NK-92 (cell line): ENCODE data around the gene ZMYND11.
"Not testable (repeated sequence)": the region's sequence is repeated elsewhere in the genome, so short reads cannot be mapped to it uniquely, and the experiment has no call there.

Source experiments
- DNase-seq: peaks from one replicate; lab custom pipeline; 2025; ENCODE audit not compliant: unreplicated experiment; lab: John Stamatoyannopoulos, UW

The ZMYND11 gene

DNA sequence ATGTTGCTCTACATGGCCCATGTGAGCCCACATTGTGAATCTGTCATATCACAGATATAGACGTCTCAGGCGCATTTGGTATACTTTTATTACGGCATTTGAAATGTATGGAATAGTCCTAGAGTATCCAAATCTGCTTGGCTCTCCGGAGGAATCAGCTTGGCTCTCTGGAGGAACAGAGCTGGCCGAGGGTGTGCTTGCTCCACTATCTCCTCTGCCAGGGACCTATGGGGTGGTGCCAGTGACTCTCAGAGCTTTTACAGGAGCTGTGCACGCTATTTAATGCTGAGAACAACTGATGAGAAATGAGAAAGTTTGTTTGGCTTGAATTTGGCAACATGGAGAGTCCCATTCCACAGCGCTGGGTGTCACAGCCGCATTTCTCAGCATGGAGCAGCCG lies 144.0 kb downstream of the ZMYND11 start:
- no peak for DNase-seq

GRCh38 chr10:279655-280054 lies 144.4 kb downstream of the ZMYND11 start:
- no peak for DNase-seq

- no peak for DNase-seq
Observed at GRCh38 chr10:282294-283139, 147.3 kb downstream of the ZMYND11 start.

GRCh38 chr10:283140-283479 lies 147.9 kb downstream of the ZMYND11 start:
- no peak for DNase-seq

DNA sequence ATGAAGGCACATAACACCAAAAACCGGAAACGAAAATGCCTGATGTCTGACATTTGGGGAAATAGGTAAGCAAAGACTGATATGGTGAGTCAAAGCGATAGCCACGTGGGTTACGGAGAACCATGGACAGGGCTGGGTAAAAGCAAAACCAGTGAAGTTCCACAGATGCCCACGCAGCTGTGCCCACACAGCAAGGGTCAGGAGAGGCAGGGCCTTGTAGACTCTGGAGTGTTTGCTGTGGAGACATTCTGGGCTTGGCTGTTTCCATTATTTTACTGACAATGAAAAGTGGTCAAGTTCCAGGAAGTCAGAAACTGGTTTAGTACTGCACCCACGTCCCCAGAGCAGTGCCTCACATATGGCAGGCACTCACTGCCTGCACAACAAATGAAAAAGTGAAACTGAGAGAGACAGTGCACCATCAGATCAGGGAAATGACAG lies 148.7 kb downstream of the ZMYND11 start:
- DNase-seq, result no peak

- DNase-seq, result no peak
Observed at GRCh38 chr10:285216-285615, 150.0 kb downstream of the ZMYND11 start.

DNA sequence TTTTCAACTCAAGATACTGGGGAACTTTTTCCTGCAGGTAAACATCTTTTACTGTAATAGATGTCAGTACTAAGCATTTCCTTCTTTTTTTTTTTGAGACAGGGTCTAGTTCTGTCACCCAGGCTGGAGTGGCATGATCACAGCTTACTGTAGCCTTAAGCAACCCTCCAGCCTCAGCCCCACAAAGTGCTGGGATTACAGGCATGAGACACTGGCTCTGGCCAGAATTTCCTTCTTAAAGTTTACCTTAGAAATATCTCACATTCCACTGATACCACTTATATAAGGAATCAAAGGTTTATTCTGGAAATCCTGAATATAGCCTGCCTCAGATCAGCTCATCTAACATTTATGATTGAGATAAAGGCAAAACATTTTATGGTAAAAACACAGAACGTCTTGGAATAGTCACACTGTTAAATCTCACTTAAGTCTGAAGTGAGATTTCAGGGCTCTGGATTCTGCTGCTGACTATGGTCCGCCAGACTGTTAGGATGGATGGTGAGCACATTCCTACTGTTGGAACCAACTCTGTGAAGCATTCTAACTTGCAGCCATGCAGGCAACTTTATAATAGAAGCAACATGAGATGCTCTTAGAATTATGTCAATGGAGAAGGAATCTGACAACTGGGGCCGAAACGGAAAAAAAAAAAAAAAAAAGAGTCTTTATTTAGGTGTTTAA lies 151.9 kb downstream of the ZMYND11 start:
- no peak for DNase-seq

DNA sequence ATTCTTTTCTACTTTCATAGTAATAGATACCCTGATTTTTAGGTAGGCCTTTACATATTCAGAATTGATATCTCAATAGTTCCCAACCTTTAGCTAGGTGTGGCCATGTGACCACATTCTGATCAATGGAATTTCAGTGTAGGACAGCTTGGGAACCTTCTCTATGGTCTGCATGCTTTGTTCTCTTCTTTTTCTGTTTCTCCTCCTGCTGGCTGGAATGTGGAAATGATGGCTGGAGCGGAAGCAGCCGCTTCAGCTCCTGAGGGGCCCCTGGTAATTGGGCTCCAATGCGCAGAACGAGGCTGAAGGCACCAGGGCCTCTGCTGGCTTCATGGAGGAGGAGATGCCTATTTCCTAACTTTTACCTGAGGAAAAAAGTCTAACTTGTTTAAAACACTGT lies 152.6 kb downstream of the ZMYND11 start:
- no peak for DNase-seq

DNA sequence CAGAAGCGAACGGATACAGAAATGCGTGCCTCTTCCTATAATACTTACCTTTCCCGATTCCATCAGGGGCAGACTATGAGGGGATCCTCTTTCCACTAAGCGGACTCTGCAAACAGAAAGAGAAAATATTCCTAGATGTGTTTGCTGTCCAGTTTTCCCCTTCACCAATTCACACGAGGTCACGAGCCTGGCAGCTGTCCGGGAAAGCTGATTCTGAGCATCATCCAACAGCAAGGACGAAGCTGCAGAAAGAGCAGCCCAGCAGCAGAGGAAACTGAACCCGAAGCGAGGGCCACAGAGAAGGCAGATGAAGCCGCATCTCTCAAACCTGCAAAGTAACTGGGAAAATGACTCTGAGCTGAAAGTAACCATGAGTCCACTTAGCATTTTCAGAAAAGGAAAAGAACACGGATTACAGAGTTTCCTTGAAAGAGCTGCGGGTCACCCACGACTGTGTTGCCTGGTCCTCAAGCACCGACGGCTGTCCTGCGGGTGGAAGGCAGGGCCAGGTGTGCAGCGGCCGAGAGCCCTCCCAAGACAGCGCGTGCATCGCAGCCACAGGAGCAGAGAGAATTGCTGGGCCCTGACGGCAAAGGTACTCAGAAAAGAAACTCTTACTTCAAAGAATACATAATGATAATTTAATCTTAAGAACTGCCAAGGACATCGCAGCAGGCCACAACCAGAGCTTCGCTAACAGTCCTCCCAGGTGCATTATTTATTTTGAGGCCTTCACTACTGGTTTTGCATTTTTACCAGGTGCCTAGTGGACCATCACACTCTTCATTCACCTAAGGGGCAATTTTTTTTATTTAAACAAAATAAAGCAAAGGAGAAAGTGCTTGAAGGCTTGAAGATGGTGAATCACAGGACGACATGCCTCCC lies 153.3 kb downstream of the ZMYND11 start:
- DNase-seq, result no peak

- no peak for DNase-seq
Observed at GRCh38 chr10:289581-289980, 154.3 kb downstream of the ZMYND11 start.

DNA sequence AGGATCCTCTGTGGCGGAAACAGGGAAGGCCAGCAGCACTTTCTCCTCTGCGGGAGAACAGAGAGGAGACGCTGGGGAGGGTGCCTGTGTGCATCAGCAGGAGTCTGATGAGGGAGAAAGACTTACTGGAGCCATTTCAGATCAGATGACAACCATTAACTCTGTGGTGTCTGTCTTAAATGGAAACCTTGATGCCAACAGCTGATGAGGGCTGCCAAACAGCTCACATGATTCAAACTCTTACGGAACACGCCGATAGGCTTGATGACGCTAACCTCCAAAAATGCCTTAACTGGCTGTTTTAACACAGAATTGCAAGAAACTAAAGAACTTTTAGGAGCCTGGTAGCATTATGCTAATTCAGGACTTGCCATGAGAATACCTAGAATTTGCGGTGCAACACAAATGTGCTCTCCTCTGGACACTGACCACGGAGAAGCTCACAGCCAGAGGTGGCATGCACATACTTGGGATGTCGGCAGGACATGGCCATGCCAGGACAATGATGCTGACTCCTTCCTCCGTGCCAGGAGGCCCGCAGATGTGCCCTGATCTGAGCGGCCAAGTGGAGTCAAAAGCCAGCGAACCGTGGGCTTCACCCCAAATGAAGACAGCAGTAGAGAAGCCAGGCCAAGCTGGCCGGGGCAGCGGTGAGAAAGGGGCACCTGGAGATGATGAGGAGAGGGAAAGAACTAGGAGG lies 154.9 kb downstream of the ZMYND11 start:
- no peak for DNase-seq

GRCh38 chr10:293636-294035 lies 158.4 kb downstream of the ZMYND11 start:
- DNase-seq, result no peak

- DNase-seq, result no peak
Observed at GRCh38 chr10:297567-297966, 162.3 kb downstream of the ZMYND11 start.

GRCh38 chr10:298033-298432 lies 162.8 kb downstream of the ZMYND11 start:
- DNase-seq, result no peak

GRCh38 chr10:299512-299911 lies 164.3 kb downstream of the ZMYND11 start:
- DNase-seq, result no peak

- DNase-seq, result no peak
Observed at GRCh38 chr10:299969-300368, 164.7 kb downstream of the ZMYND11 start.

GRCh38 chr10:300580-300979 lies 165.3 kb downstream of the ZMYND11 start:
- DNase-seq, result not testable (repeated sequence)

DNA sequence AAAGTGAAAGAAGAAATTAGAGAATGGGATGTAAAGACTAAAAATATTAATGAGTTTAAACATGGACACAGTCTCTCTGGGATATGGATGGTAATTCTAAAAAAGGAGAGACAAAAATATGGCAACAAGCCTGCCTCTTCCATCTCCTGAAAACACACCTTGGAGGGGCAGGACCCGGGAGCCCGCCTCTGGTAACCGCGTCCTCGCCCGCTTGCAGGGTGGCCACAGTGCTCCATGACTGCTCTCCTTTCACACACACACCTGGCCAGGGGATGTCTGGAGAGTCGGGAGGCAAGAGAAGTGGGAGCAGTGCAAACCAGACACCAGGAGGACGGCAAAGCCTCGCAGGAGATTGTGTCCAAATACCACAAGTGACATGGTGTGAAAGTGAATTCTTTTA lies 166.3 kb downstream of the ZMYND11 start:
- DNase-seq, result no peak
